Left ventricle myocardium inferior (tissue), 1 donor: ENCODE measurements around the gene GID8. TPM values are rescaled to one million over a fixed set of nuclear protein-coding genes. Genes with fewer than 3 reads are reported as not detected.

ENCODE experiments used
- DNase-seq: peaks from one replicate; pipeline ENCODE4 v3.0.0-alpha.2; 2020
- H3K27ac ChIP-seq: fragments of 200-600 bp; replicated peaks from 2 replicates; pipeline ENCODE4 v1.8.0; 2021
- H3K27me3 ChIP-seq: fragments of 200-600 bp; 2 replicates; pipeline ENCODE4 v1.8.0; 2021; ENCODE audit warnings: low read depth
- H3K36me3 ChIP-seq: fragments of 200-600 bp; 2 replicates; pipeline ENCODE4 v1.8.0; 2021
- H3K4me1 ChIP-seq: fragments of 200-600 bp; 2 replicates; pipeline ENCODE4 v1.8.0; 2021
- H3K4me3 ChIP-seq: fragments of 200-600 bp; 2 replicates; pipeline ENCODE4 v1.8.0; 2021; ENCODE audit warnings: mild to moderate bottlenecking, moderate library complexity
- H3K9me3 ChIP-seq: fragments of 200-600 bp; replicated peaks from 2 replicates; pipeline ENCODE4 v1.8.0; 2021
- CTCF ChIP-seq: fragments of 200-600 bp; IDR thresholded peaks from 2 replicates; pipeline ENCODE4 v1.8.0; 2021; ENCODE audit warnings: antibody characterized with exemption, mild to moderate bottlenecking, borderline replicate concordance
- intact Hi-C: fragments of 100-400 bp; cut with micrococcal nuclease; formaldehyde crosslinking; loops from one replicate; pipeline ENCODE4 v1.11.0; 2022
- total RNA-seq: library from RNA; stranded (reverse); fragmentation: NEBNext Ultra II Directional; extraction: Animal tissue kit (Norgen Biotek cat#: 25700); gene quantifications from one replicate; pipeline ENCODE4 v1.2.1, GENCODE V29; 2021
- donor health status: DM: no; HTN: yes; CAD: no; lungs with severe emphysema.

Gene GID8
- total RNA-seq, 1 donor from 2014 or later: 16.2 TPM

GRCh38 chr20:62910217-62910766 lies 27.7 kb upstream of the GID8 start:
- no peak for DNase-seq

GRCh38 chr20:62910777-62911497 lies 27.0 kb upstream of the GID8 start:
- DNase-seq: no peak
- TF ChIP-seq CTCF: no peak
- peaks cover 52% of the 10 kb centered on the region for H3K4me1 ChIP-seq
- H3K4me3 ChIP-seq: no peak overlapping the region
- no peaks in the 10 kb centered on the region for H3K27me3 ChIP-seq
- H3K9me3 ChIP-seq: no peaks in the 10 kb centered on the region
- intact Hi-C loops: no loop called here
- no peak overlapping the region for H3K27ac ChIP-seq
- H3K36me3 ChIP-seq: peaks cover 75% of the 10 kb centered on the region

More at GRCh38 chr20:62910217-62910766, 27.7 kb upstream of the GID8 start:
- Histone ChIP-seq H3K27me3 (no peaks in the 10 kb centered on the region), H3K27ac (no peak overlapping the region), H3K36me3 (peaks cover 82% of the 10 kb centered on the region), H3K4me1 (peaks cover 50% of the 10 kb centered on the region), H3K9me3 (no peaks in the 10 kb centered on the region), H3K4me3 (no peak overlapping the region)
- intact Hi-C loops: no loop called here
- no peak for TF ChIP-seq CTCF

GRCh38 chr20:62911701-62912280 lies 26.2 kb upstream of the GID8 start:
- Histone ChIP-seq H3K4me1 (peaks cover 52% of the 10 kb centered on the region), H3K27me3 (no peaks in the 10 kb centered on the region), H3K4me3 (no peak overlapping the region), H3K27ac (no peak overlapping the region), H3K36me3 (peaks cover 67% of the 10 kb centered on the region), H3K9me3 (no peaks in the 10 kb centered on the region)
- DNase-seq: no peak
- TF ChIP-seq CTCF: no peak
- intact Hi-C loops: no loop called here

DNA sequence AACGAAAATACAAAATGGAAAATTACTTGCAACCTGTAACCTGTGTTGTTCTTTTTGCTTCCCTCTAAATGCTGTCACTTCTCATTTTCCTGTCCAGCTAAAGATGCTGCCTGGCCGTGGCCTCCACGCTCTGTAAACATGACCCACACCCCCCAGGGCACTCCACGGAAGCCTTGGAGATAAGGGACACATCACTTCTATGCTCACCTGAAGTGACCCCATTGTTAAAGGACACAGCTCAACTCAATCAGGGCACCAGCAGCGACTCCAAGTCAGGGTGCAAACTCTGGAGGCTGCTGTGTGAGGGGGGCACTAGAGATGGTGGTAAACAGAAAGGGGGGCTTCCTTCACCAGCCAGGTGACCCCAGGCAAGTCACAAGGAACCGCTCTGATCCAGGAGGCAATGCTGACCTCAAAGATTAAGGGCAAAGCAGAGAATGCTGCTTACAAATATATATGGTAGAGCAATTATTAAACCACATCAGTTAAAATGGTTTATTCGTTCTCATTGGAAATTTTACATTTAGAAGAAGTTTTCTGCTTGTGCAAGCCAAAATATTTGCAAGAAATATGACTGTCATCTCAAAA lies 24.8 kb upstream of the GID8 start:
- no peak for TF ChIP-seq CTCF
- Histone ChIP-seq H3K27ac (no peak overlapping the region), H3K4me1 (peaks cover 64% of the 10 kb centered on the region), H3K27me3 (no peaks in the 10 kb centered on the region), H3K9me3 (no peaks in the 10 kb centered on the region), H3K36me3 (peaks cover 53% of the 10 kb centered on the region), H3K4me3 (no peak overlapping the region)
- DNase-seq: no peak
- intact Hi-C loops: no loop called here

DNA sequence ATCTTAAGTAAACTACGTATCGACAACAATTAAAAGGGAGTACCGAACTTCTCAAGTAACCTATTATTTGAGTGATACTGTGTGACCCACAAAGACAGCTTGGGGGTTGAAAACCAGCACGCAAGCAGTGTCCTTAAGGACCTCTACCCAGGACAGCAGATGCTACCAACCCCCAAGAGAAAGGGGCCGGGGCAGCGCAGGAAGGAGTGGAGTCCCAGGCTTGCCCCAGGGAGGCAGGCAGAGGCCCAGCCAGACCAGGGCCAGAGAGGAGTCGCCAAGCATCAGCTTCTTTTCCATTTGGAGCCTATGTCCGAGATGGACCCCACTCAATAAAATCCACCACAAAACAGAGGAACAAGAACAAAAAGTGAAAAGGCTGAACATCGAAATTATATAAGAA lies 23.5 kb upstream of the GID8 start:
- DNase-seq: no peak
- Histone ChIP-seq H3K27ac (no peak overlapping the region), H3K4me3 (peak overlapping the region; percentile 34), H3K9me3 (no peaks in the 10 kb centered on the region), H3K36me3 (peaks cover 40% of the 10 kb centered on the region), H3K27me3 (no peaks in the 10 kb centered on the region), H3K4me1 (peaks cover 77% of the 10 kb centered on the region)
- intact Hi-C loops: no loop called here
- TF ChIP-seq CTCF: no peak
